GM12878 (cell line): ENCODE data around the gene UNC13D. TPM values are rescaled to one million over a fixed set of nuclear protein-coding genes. Genes with fewer than 3 reads are reported as not detected.

Source experiments
- ATAC-seq: fragments of 200-7000 bp; cut with Tn5 transposase; 3 replicates; pipeline ENCODE4 v1.9.1; 2020; ENCODE audit warnings: mild to moderate bottlenecking, moderate library complexity
- BruUV-seq: library from RNA; stranded (reverse); fragments of 400-500 nt; replicated peaks from 2 replicates; lab custom pipeline; 2021; lab: Mats Ljungman, UMichigan
- CTCF ChIA-PET: fragments of 300-600 bp; sonication (Branson Sonifier 250); formaldehyde crosslinking; extraction: SDS; loops from one replicate; lab custom pipeline; 2021; ENCODE audit warnings: inconsistent platforms; lab: Yijun Ruan, JAX
- POLR2A ChIA-PET: fragments of 350-600 bp; formaldehyde crosslinking; extraction: SDS; loops from one replicate; lab custom pipeline; 2021; ENCODE audit warnings: inconsistent platforms; lab: Charles Lee
- RAD21 ChIA-PET: fragments of 300-600 bp; sonication (Branson Sonifier 250); formaldehyde crosslinking; loops from one replicate; lab custom pipeline; 2023; ENCODE audit warnings: antibody characterized with exemption; ENCODE audit not compliant: unreplicated experiment; lab: Charles Lee
- SMC1A ChIA-PET: fragments of 300-600 bp; sonication (Branson Sonifier 250); formaldehyde crosslinking; loops from one replicate; lab custom pipeline; 2023; ENCODE audit not compliant: unreplicated experiment, uncharacterized antibody; lab: Charles Lee
- DNase-seq: peaks from one replicate; pipeline ENCODE4 v3.0.0-alpha.2; 2011; ENCODE audit warnings: low read depth, low spot score
- FAIRE-seq: peaks from 3 replicates; lab custom pipeline; 2011; peaks lifted over from hg19 to GRCh38; lab: Jason Lieb, UNC
- H2AFZ ChIP-seq: 2 replicates; pipeline ENCODE4 v1.6.0; 2011; ENCODE audit warnings: low read depth, low read length, control low read depth; ENCODE audit not compliant: control insufficient read depth
- H3K27ac ChIP-seq: 2 replicates; pipeline ENCODE4 v1.5.1; 2011; ENCODE audit warnings: control low read depth; ENCODE audit not compliant: control insufficient read depth, insufficient read depth
- H3K27me3 ChIP-seq, 2 experiments: replicated peaks in 1 of 2; 2 replicates each; pipeline versions ENCODE4 v1.6.0 to v1.6.1; 2011; ENCODE audit warnings: low read length in 1 of 2; ENCODE audit not compliant: control insufficient read depth in 2 of 2, insufficient read depth in 2 of 2
- H3K36me3 ChIP-seq, 2 experiments: 2 replicates each; pipeline ENCODE4 v1.5.1; 2011; ENCODE audit warnings: low read length in 1 of 2; ENCODE audit not compliant: control insufficient read depth in 2 of 2, insufficient read depth in 2 of 2
- H3K4me1 ChIP-seq: 2 replicates; pipeline ENCODE4 v1.6.1; 2011; ENCODE audit warnings: mild to moderate bottlenecking, low read length, moderate library complexity, mixed read lengths; ENCODE audit not compliant: control insufficient read depth, insufficient read depth
- H3K4me2 ChIP-seq: 2 replicates; pipeline ENCODE4 v1.6.0; 2011; ENCODE audit warnings: control low read depth; ENCODE audit not compliant: control insufficient read depth, insufficient read depth
- H3K4me3 ChIP-seq: fragments of 200-600 bp; sonication (generic); 2 replicates; pipeline ENCODE4 v1.5.1; 2016
- H3K79me2 ChIP-seq: 2 replicates; pipeline ENCODE4 v1.6.0; 2011; ENCODE audit warnings: low read length; ENCODE audit not compliant: control insufficient read depth, insufficient read depth
- H3K9ac ChIP-seq: 2 replicates; pipeline ENCODE4 v1.8.0; 2011; ENCODE audit warnings: low read length, control low read depth, mixed read lengths; ENCODE audit not compliant: control insufficient read depth, insufficient read depth
- H3K9me3 ChIP-seq: replicated peaks from 3 replicates; pipeline ENCODE4 v1.5.1; 2011; ENCODE audit warnings: mild to moderate bottlenecking, low read length; ENCODE audit not compliant: control insufficient read depth, insufficient read depth
- H4K20me1 ChIP-seq: 2 replicates; pipeline ENCODE4 v1.6.0; 2011; ENCODE audit not compliant: control insufficient read depth, insufficient read depth
- GATAD2B ChIP-seq: fragments of 450-650 bp; conservative IDR thresholded peaks from 2 replicates; pipeline ENCODE4 v1.6.1; 2017; ENCODE audit warnings: low read depth, mild to moderate bottlenecking, moderate library complexity
- HDAC6 ChIP-seq: fragments of 200-600 bp; sonication (generic); IDR thresholded peaks from one replicate; pipeline ENCODE4 v1.8.0; 2017; ENCODE audit warnings: antibody characterized with exemption; ENCODE audit not compliant: unreplicated experiment
- IRF4 ChIP-seq: IDR thresholded peaks from 2 replicates; pipeline ENCODE4 v1.6.1; 2011; ENCODE audit warnings: low read depth, low read length
- JUNB ChIP-seq: IDR thresholded peaks from 2 replicates; pipeline ENCODE4 v1.6.1; 2016; ENCODE audit warnings: antibody characterized with exemption, mild to moderate bottlenecking
- KAT2A ChIP-seq: conservative IDR thresholded peaks from 2 replicates; pipeline ENCODE4 v1.6.1; 2011; ENCODE audit warnings: low read depth, low read length; ENCODE audit not compliant: control insufficient read depth
- LARP7 ChIP-seq: fragments of 450-650 bp; IDR thresholded peaks from 2 replicates; pipeline ENCODE4 v1.6.1; 2017; ENCODE audit warnings: mild to moderate bottlenecking
- MYC ChIP-seq: IDR thresholded peaks from 2 replicates; pipeline ENCODE4 v1.6.1; 2011; ENCODE audit warnings: mild to moderate bottlenecking, low read length, moderate library complexity, inconsistent platforms; ENCODE audit not compliant: insufficient read depth, insufficient replicate concordance, insufficient read length, severe bottlenecking
- RCOR1 ChIP-seq: conservative IDR thresholded peaks from 2 replicates; pipeline ENCODE4 v1.6.1; 2012; ENCODE audit warnings: low read depth, low read length, improper control_type of control experiment
- SMC3 ChIP-seq: IDR thresholded peaks from 2 replicates; pipeline ENCODE4 v1.6.1; 2011; ENCODE audit warnings: low read length, improper control_type of control experiment, borderline replicate concordance
- SPI1 ChIP-seq: IDR thresholded peaks from 2 replicates; pipeline ENCODE4 v1.6.1; 2011; ENCODE audit warnings: low read depth, mild to moderate bottlenecking, low read length, moderate library complexity, borderline replicate concordance; ENCODE audit not compliant: insufficient read depth
- STAT1 ChIP-seq: fragments of 450-650 bp; conservative IDR thresholded peaks from 2 replicates; pipeline ENCODE4 v1.6.1; 2014; ENCODE audit warnings: antibody characterized with exemption, mild to moderate bottlenecking
- STAT3 ChIP-seq: IDR thresholded peaks from 2 replicates; pipeline ENCODE4 v1.6.1; 2011; ENCODE audit warnings: low read depth, low read length, improper control_type of control experiment
- TARDBP ChIP-seq: IDR thresholded peaks from 2 replicates; pipeline ENCODE4 v1.6.1; 2016; ENCODE audit warnings: borderline replicate concordance
- TCF7 ChIP-seq: IDR thresholded peaks from 2 replicates; pipeline ENCODE4 v1.6.1; 2014; ENCODE audit warnings: antibody characterized with exemption, borderline replicate concordance
- WGBS: methylation state at CpG from one replicate; pipeline ENCODE4 v1.1.6; 2016; ENCODE audit warnings: low lambda C conversion rate; ENCODE audit not compliant: insufficient replicate concordance, insufficient coverage; ENCODE audit errors: missing lambda C conversion rate; 5-methylcytosine and 5-hydroxymethylcytosine counted together
- in situ Hi-C: fragments of 300-500 bp; cut with MboI; formaldehyde crosslinking; loops from 9 replicates; pipeline ENCODE4 v1.14.3; 2018; ENCODE audit warnings: mixed read lengths
- intact Hi-C: fragments of 100-400 bp; cut with micrococcal nuclease; formaldehyde crosslinking; loops from one replicate; pipeline ENCODE4 v1.14.2; 2022; ENCODE audit not compliant: unreplicated experiment
- polyA plus RNA-seq, 11 experiments: library from polyadenylated mRNA; depleted of rRNA in 4 of 11; unstranded in 6 of 11; stranded (reverse) in 5 of 11; fragments of >200 nt; fragmentation: Nextera tagmentation in 4 of 11; fragmentation: Illumina TruSeq in 1 of 11; extraction: Ambion mirVana in 4 of 11; extraction: Trizol in 1 of 11; gene quantifications; 1 replicate in 1 of 11; 2 replicates in 10 of 11; pipeline versions ENCODE4 v1.2.1 to v1.2.3, GENCODE V29; 2011 to 2016; ENCODE audit warnings: inconsistent platforms in 2 of 11, missing spikeins in 2 of 11, low read depth in 1 of 11
- total RNA-seq, 4 experiments: library from RNA; depleted of rRNA in 3 of 4; stranded (reverse); fragments of >200 nt in 3 of 4; fragmentation: Illumina TruSeq in 1 of 4; extraction: Trizol in 1 of 4; gene quantifications; 2 replicates each; pipeline versions ENCODE4 v1.2.1 to v1.2.3, GENCODE V29; 2013 to 2021
- TF ChIP-seq, protein P1 (sequence below): fragments of 450-650 bp; IDR thresholded peaks from 2 replicates; pipeline ENCODE4 v1.6.1; 2017; ENCODE audit warnings: borderline replicate concordance
- TF ChIP-seq, protein P2 (sequence below), 3 experiments: IDR thresholded peaks in 2 of 3; conservative IDR thresholded peaks in 1 of 3; 2 replicates each; pipeline ENCODE4 v1.5.1; 2011; ENCODE audit warnings: low read depth in 3 of 3, low read length in 3 of 3, mild to moderate bottlenecking in 3 of 3, control low read depth in 2 of 3, moderate library complexity in 2 of 3, inconsistent platforms in 1 of 3, mixed read lengths in 1 of 3; ENCODE audit not compliant: control insufficient read depth in 2 of 3, insufficient read depth in 1 of 3; ENCODE audit errors: extremely low read depth in 1 of 3
- TF ChIP-seq, protein P3 (sequence below): IDR thresholded peaks from 2 replicates; pipeline ENCODE4 v1.6.1; 2012; ENCODE audit warnings: mild to moderate bottlenecking, low read depth, low read length

UNC13D gene
- total and polyA plus RNA-seq, 10 of the 15 experiments (the other 5 are each of a cell fraction or from before 2014, with no cell fraction given), result 0.32 to 63.9 (median 25.2) TPM

DNA sequence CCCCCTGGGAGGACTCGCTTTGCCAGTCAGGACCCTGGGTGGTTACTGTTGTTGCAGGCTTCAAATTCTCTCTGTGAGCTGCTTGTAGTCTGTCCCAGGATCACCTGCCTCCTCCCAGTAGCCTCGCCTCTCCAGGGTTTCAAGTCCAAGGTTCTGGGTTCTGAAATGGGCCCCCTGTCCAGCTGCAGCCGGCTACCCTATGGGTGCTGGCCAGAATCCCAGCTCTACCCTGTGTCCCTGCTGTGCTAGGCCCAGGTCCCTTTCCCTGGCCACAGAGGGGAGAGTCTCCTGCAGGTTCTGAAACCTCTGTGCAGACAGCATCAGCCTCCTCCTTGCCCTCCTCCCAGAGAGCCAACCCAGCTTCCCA is 21.4 kb downstream of the UNC13D start:
- Histone ChIP-seq H3K27ac (no peak overlapping the region), H3K9me3 (no peaks in the 10 kb centered on the region), H3K4me3 (no peak overlapping the region), H3K36me3 (peaks cover 11 to 18% of the 10 kb centered on the region in 2 experiments; a peak in 3 of 4 replicates), H3K9ac (no peak overlapping the region), H3K79me2 (no peaks in the 10 kb centered on the region), H3K4me1 (no peaks in the 10 kb centered on the region), H3K4me2 (no peak overlapping the region), H2AFZ (no peak overlapping the region), H4K20me1 (no peaks in the 10 kb centered on the region), H3K27me3 (no peaks in the 10 kb centered on the region)
- SMC1A ChIA-PET, result no interaction called here
- POLR2A ChIA-PET, result interaction anchor here (0.7 to 2.0 kb wide), 3 partner anchors 14 to 81 kb away, joined by 3 to 7 read pairs (median 5); partner anchors contain the start of gene WBP2
- BruUV-seq, result no TSS peak
- RAD21 ChIA-PET, result no interaction called here
- FAIRE-seq, result no peak
- in situ Hi-C loops, result no loop called here
- ATAC-seq, result no peak
- WGBS, result 94% methylated on average over 3 of the region's 3 CpGs
- no peak for TF ChIP-seq SPI1
- no peak for TF ChIP-seq STAT1
- no peak for TF ChIP-seq STAT3
- no peak for TF ChIP-seq SMC3
- no peak for TF ChIP-seq IRF4
- no peak for TF ChIP-seq LARP7
- no peak for TF ChIP-seq JUNB
- TF ChIP-seq, protein P1, sequence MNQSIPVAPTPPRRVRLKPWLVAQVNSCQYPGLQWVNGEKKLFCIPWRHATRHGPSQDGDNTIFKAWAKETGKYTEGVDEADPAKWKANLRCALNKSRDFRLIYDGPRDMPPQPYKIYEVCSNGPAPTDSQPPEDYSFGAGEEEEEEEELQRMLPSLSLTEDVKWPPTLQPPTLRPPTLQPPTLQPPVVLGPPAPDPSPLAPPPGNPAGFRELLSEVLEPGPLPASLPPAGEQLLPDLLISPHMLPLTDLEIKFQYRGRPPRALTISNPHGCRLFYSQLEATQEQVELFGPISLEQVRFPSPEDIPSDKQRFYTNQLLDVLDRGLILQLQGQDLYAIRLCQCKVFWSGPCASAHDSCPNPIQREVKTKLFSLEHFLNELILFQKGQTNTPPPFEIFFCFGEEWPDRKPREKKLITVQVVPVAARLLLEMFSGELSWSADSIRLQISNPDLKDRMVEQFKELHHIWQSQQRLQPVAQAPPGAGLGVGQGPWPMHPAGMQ, result no peak
- no peak for TF ChIP-seq MYC
- TF ChIP-seq, protein P2, sequence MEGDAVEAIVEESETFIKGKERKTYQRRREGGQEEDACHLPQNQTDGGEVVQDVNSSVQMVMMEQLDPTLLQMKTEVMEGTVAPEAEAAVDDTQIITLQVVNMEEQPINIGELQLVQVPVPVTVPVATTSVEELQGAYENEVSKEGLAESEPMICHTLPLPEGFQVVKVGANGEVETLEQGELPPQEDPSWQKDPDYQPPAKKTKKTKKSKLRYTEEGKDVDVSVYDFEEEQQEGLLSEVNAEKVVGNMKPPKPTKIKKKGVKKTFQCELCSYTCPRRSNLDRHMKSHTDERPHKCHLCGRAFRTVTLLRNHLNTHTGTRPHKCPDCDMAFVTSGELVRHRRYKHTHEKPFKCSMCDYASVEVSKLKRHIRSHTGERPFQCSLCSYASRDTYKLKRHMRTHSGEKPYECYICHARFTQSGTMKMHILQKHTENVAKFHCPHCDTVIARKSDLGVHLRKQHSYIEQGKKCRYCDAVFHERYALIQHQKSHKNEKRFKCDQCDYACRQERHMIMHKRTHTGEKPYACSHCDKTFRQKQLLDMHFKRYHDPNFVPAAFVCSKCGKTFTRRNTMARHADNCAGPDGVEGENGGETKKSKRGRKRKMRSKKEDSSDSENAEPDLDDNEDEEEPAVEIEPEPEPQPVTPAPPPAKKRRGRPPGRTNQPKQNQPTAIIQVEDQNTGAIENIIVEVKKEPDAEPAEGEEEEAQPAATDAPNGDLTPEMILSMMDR (IDR thresholded peaks at IDR 0.05 in 2 of 3, conservative IDR thresholded peaks at IDR 0.05 in 1 of 3; ENCODE audit: control insufficient read depth in 2 of 3, extremely low read depth in 1 of 3, insufficient read depth in 1 of 3, low read depth in 3 of 3, low read length in 3 of 3), result no peak
- no peak for TF ChIP-seq HDAC6
- no peak for TF ChIP-seq KAT2A
- TF ChIP-seq, protein P3, sequence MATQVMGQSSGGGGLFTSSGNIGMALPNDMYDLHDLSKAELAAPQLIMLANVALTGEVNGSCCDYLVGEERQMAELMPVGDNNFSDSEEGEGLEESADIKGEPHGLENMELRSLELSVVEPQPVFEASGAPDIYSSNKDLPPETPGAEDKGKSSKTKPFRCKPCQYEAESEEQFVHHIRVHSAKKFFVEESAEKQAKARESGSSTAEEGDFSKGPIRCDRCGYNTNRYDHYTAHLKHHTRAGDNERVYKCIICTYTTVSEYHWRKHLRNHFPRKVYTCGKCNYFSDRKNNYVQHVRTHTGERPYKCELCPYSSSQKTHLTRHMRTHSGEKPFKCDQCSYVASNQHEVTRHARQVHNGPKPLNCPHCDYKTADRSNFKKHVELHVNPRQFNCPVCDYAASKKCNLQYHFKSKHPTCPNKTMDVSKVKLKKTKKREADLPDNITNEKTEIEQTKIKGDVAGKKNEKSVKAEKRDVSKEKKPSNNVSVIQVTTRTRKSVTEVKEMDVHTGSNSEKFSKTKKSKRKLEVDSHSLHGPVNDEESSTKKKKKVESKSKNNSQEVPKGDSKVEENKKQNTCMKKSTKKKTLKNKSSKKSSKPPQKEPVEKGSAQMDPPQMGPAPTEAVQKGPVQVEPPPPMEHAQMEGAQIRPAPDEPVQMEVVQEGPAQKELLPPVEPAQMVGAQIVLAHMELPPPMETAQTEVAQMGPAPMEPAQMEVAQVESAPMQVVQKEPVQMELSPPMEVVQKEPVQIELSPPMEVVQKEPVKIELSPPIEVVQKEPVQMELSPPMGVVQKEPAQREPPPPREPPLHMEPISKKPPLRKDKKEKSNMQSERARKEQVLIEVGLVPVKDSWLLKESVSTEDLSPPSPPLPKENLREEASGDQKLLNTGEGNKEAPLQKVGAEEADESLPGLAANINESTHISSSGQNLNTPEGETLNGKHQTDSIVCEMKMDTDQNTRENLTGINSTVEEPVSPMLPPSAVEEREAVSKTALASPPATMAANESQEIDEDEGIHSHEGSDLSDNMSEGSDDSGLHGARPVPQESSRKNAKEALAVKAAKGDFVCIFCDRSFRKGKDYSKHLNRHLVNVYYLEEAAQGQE, result no peak
- TF ChIP-seq TCF7, result no peak
- TF ChIP-seq TARDBP, result no peak
- no peak for TF ChIP-seq GATAD2B
- no peak for TF ChIP-seq RCOR1
- intact Hi-C loops, result no loop called here
- CTCF ChIA-PET, result no interaction called here
- DNase-seq, result no peak
